Caco-2 (cell line): ENCODE results near the gene EXOC6. TPM values are rescaled to one million over a fixed set of nuclear protein-coding genes. Genes with fewer than 3 reads are reported as not detected.

Experiments used
- BruUV-seq: library from RNA; stranded (reverse); fragments of 400-500 nt; replicated peaks from 2 replicates; lab custom pipeline; 2021; lab: Mats Ljungman, UMichigan
- CTCF ChIA-PET: fragments of 300-600 bp; sonication (Branson Sonifier 250); formaldehyde crosslinking; loops from one replicate; lab custom pipeline; 2022; ENCODE audit warnings: antibody characterized with exemption; lab: Charles Lee
- POLR2A ChIA-PET: fragments of 300-600 bp; sonication (Branson Sonifier 250); formaldehyde crosslinking; loops from one replicate; lab custom pipeline; 2022; ENCODE audit warnings: antibody characterized with exemption; lab: Charles Lee
- DNase-seq, 2 experiments: peaks; one replicate each; pipeline versions ENCODE4 v3.0.0 to v3.0.0-alpha.2; 2020 to 2022
- H3K27me3 ChIP-seq: replicated peaks from 2 replicates; pipeline ENCODE4 v1.6.0; 2011; ENCODE audit warnings: low read length; ENCODE audit not compliant: control insufficient read depth, insufficient read depth
- H3K36me3 ChIP-seq: 2 replicates; pipeline ENCODE4 v1.5.1; 2011; ENCODE audit warnings: low read length; ENCODE audit not compliant: control insufficient read depth, insufficient read depth
- H3K4me1 ChIP-seq: fragments of 250-450 bp; sonication (Bioruptor Pico); 2 replicates; pipeline ENCODE4 v1.5.1; 2020; ENCODE audit warnings: mild to moderate bottlenecking
- H3K4me3 ChIP-seq: 2 replicates; pipeline ENCODE4 v1.5.1; 2011; ENCODE audit warnings: low read depth, mild to moderate bottlenecking, control low read depth, low read length
- H3K9me3 ChIP-seq: fragments of 250-450 bp; sonication (Bioruptor Pico); 2 replicates; pipeline ENCODE4 v1.5.1; 2020; ENCODE audit warnings: mild to moderate bottlenecking, moderate library complexity
- H3K27ac Mint-ChIP-seq: one replicate; pipeline ENCODE4 v1.8.0; 2022; ENCODE audit warnings: mixed read lengths; ENCODE audit not compliant: unreplicated experiment
- H3K27me3 Mint-ChIP-seq: one replicate; pipeline ENCODE4 v1.8.0; 2022; ENCODE audit warnings: mixed read lengths; ENCODE audit not compliant: insufficient read depth, unreplicated experiment
- H3K36me3 Mint-ChIP-seq: one replicate; pipeline ENCODE4 v1.8.0; 2022; ENCODE audit warnings: mild to moderate bottlenecking, mixed read lengths; ENCODE audit not compliant: insufficient read depth, unreplicated experiment
- H3K4me1 Mint-ChIP-seq: one replicate; pipeline ENCODE4 v1.8.0; 2022; ENCODE audit warnings: low read depth, mixed read lengths; ENCODE audit not compliant: unreplicated experiment
- H3K4me3 Mint-ChIP-seq: one replicate; pipeline ENCODE4 v1.8.0; 2022; ENCODE audit warnings: mild to moderate bottlenecking, moderate library complexity, mixed read lengths; ENCODE audit not compliant: unreplicated experiment
- H3K9me3 Mint-ChIP-seq: one replicate; pipeline ENCODE4 v1.8.0; 2022; ENCODE audit warnings: mixed read lengths; ENCODE audit not compliant: unreplicated experiment
- intact Hi-C: fragments of 100-400 bp; cut with micrococcal nuclease; formaldehyde crosslinking; loops from one replicate; pipeline ENCODE4 v1.10.0; 2022; ENCODE audit not compliant: unreplicated experiment
- total RNA-seq: library from RNA; stranded (reverse); gene quantifications from 2 replicates; pipeline ENCODE4 v1.2.3, GENCODE V29; 2022
- TF ChIP-seq, protein P1 (sequence below), 2 experiments: fragments of 200-600 bp in 1 of 2; IDR thresholded peaks; 1 replicate in 1 of 2; 2 replicates in 1 of 2; pipeline versions ENCODE4 v1.5.1 to v1.8.0; 2011 to 2022; ENCODE audit warnings: antibody characterized with exemption in 1 of 2, control low read depth in 1 of 2, inconsistent platforms in 1 of 2, low read depth in 1 of 2, low read length in 1 of 2, mild to moderate bottlenecking in 1 of 2, moderate library complexity in 1 of 2; ENCODE audit not compliant: insufficient read depth in 1 of 2, severe bottlenecking in 1 of 2, unreplicated experiment in 1 of 2

Gene EXOC6
- total RNA-seq, 1 experiment from 2014 or later = 12.5 TPM

DNA sequence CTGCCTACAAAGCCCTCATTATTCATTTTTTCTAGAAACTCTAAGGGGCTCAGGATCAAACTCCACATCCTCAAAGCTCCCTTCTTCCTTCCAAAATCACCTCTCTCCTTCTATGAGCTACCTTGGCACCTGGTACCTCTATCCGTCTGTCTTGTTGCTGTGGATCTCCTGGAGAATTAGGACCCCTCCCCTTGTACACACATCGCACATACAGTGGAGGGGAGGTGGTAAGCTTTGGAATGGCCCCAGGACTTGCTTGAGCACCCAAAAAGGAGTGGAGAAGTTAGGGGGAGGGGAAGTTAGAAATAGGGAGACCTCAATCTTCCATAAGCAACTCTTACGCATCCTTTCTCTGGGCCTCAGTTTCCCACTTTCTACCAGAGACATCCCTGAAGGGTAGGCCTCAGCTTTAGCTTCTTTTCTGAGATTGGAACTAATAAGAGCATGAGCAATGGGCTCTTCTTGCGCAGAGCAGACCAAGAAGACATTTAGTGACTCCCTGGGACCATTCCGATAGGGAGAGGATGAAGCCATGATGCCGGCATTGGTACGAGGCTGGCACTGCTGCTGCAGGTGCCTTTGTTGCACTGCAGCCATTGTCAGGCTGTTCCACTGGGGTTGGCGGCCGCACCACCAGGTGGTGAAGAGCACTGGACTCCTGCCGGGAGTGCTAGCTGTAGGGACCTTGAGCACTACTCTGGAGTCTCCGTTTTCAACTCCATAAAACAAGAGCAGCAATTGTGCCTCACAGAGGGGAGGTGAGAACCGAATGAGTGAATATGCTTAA lies 216.7 kb downstream of the EXOC6 start:
- BruUV-seq = no TSS peak
- intact Hi-C loops = loop anchor here (5.0 kb wide), 1 partner anchor 58 kb away; no protein-coding TSS in a partner anchor
- H3K27me3 ChIP-seq = peaks cover 3% of the 10 kb centered on the region; the same call in 1 of the 2 replicates
- POLR2A ChIA-PET = interaction anchor here (0.6 kb wide), 1 partner anchor 118 kb away, joined by 3 read pairs; no protein-coding TSS in a partner anchor
- CTCF ChIA-PET = interaction anchor here (1.4 kb wide), 1 partner anchor 30 kb away, joined by 4 read pairs; no protein-coding TSS in a partner anchor
- no peaks in the 10 kb centered on the region for H3K36me3 ChIP-seq
- no peak overlapping the region for H3K4me3 ChIP-seq
- 0 out of 2 replicates have a peak, but pooled peaks cover 3% of the 10 kb centered on the region for H3K4me1 ChIP-seq
- TF ChIP-seq, protein P1, sequence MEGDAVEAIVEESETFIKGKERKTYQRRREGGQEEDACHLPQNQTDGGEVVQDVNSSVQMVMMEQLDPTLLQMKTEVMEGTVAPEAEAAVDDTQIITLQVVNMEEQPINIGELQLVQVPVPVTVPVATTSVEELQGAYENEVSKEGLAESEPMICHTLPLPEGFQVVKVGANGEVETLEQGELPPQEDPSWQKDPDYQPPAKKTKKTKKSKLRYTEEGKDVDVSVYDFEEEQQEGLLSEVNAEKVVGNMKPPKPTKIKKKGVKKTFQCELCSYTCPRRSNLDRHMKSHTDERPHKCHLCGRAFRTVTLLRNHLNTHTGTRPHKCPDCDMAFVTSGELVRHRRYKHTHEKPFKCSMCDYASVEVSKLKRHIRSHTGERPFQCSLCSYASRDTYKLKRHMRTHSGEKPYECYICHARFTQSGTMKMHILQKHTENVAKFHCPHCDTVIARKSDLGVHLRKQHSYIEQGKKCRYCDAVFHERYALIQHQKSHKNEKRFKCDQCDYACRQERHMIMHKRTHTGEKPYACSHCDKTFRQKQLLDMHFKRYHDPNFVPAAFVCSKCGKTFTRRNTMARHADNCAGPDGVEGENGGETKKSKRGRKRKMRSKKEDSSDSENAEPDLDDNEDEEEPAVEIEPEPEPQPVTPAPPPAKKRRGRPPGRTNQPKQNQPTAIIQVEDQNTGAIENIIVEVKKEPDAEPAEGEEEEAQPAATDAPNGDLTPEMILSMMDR (IDR thresholded peaks at IDR 0.05; ENCODE audit: insufficient read depth in 1 of 2, low read depth in 1 of 2, low read length in 1 of 2, severe bottlenecking in 1 of 2, unreplicated experiment in 1 of 2) = no peak
- peaks cover 14% of the 10 kb centered on the region for H3K27me3 Mint-ChIP-seq
- no peaks in the 10 kb centered on the region for H3K9me3 Mint-ChIP-seq
- DNase-seq = no peak
- no peaks in the 10 kb centered on the region for H3K9me3 ChIP-seq
- peaks cover 7% of the 10 kb centered on the region for H3K36me3 Mint-ChIP-seq
- H3K4me1 Mint-ChIP-seq = no peaks in the 10 kb centered on the region
- H3K4me3 Mint-ChIP-seq = peak overlapping the region; percentile 51
- no peak overlapping the region for H3K27ac Mint-ChIP-seq

DNA sequence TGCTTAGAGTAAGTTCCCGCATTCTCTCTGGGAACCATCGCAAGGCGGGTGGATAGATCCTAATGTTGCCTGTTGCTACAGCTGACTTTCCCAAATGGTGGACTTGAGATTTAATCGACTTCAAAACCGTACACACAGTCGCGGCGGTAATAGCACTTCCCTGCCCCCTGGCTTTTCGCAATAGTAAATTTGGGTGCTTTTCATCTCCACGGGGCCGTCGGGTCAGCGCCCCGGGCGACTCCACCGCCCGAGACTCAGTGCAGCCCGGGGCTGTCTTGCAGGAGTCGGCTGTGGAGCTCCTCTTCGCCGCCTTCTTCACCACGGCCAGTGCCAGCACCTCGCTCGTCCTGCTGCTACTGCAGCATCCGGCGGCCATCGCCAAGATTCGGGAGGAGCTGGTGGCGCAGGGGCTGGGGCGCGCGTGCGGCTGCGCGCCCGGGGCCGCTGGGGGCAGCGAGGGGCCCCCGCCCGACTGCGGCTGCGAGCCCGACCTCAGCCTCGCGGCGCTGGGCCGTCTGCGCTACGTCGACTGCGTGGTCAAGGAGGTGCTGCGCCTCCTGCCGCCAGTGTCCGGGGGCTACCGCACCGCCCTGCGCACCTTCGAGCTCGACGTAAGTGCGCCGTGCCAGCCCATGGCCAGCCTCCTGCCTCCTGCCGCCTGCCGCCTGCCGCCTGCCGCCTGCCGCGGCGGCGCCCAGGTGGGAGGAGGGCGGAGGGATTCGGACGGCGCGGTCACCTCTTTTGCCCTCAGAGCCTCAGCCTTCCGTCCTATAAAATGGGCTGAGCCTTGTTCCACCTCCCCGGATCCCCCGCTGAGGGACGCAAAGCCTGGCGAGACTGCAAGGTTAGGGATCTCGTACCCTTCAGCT lies 217.6 kb downstream of the EXOC6 start:
- TF ChIP-seq, protein P1 (IDR thresholded peaks at IDR 0.05; ENCODE audit: insufficient read depth in 1 of 2, low read depth in 1 of 2, low read length in 1 of 2, severe bottlenecking in 1 of 2, unreplicated experiment in 1 of 2) = no peak
- Mint-ChIP-seq H3K27me3 (peaks cover 14% of the 10 kb centered on the region), H3K27ac (no peak overlapping the region), H3K4me1 (no peaks in the 10 kb centered on the region), H3K36me3 (peaks cover 6% of the 10 kb centered on the region), H3K4me3 (peak overlapping the region; percentile 51), H3K9me3 (no peaks in the 10 kb centered on the region)
- BruUV-seq = no TSS peak
- ChIA-PET CTCF (interaction anchor here (1.4 kb wide), 1 partner anchor 31 kb away, joined by 4 read pairs; no protein-coding TSS in a partner anchor), POLR2A (interaction anchor here (0.6 kb wide), 1 partner anchor 119 kb away, joined by 3 read pairs; no protein-coding TSS in a partner anchor)
- H3K36me3 ChIP-seq = no peaks in the 10 kb centered on the region
- no peaks in the 10 kb centered on the region for H3K9me3 ChIP-seq
- 0 out of 2 replicates have a peak, but pooled peaks cover 3% of the 10 kb centered on the region for H3K4me1 ChIP-seq
- peak in 1 of 2 experiments; percentile 50 for DNase-seq
- intact Hi-C loops = loop anchor here (5.0 kb wide), 1 partner anchor 59 kb away; no protein-coding TSS in a partner anchor
- peaks cover 3% of the 10 kb centered on the region; the same call in 1 of the 2 replicates for H3K27me3 ChIP-seq
- peak overlapping the region; percentile 35 for H3K4me3 ChIP-seq

DNA sequence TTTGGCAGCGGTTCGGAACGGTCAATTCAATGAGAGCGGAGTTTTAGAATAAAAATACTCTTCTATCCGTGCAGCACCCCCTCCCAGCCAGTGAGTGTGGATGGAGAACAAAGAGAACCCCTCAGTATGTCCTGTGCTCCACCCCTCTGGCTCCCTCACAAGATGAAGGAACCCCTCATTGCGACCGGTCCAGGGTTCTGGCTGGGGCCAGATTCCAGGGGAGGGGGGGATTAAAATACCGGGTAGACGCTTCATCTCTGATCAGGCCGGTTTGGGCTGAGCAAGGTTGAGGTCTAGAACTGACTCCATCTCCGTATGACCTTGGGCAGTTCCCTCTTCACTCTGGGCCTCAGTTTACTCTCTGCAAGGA lies 218.2 kb downstream of the EXOC6 start:
- BruUV-seq = no TSS peak
- peaks cover 6% of the 10 kb centered on the region for H3K36me3 Mint-ChIP-seq
- 0 out of 2 replicates have a peak, but pooled peaks cover 3% of the 10 kb centered on the region for H3K4me1 ChIP-seq
- CTCF ChIA-PET = no interaction called here
- no peak overlapping the region for H3K4me3 ChIP-seq
- H3K4me1 Mint-ChIP-seq = no peaks in the 10 kb centered on the region
- no peaks in the 10 kb centered on the region for H3K9me3 ChIP-seq
- peaks cover 14% of the 10 kb centered on the region for H3K27me3 Mint-ChIP-seq
- POLR2A ChIA-PET = no interaction called here
- no peak for DNase-seq
- peak overlapping the region; percentile 5 for H3K4me3 Mint-ChIP-seq
- peaks cover 3% of the 10 kb centered on the region; the same call in 1 of the 2 replicates for H3K27me3 ChIP-seq
- no peak overlapping the region for H3K27ac Mint-ChIP-seq
- no peaks in the 10 kb centered on the region for H3K36me3 ChIP-seq
- TF ChIP-seq, protein P1 (IDR thresholded peaks at IDR 0.05; ENCODE audit: insufficient read depth in 1 of 2, low read depth in 1 of 2, low read length in 1 of 2, severe bottlenecking in 1 of 2, unreplicated experiment in 1 of 2) = no peak
- intact Hi-C loops = loop anchor here (5.0 kb wide), 1 partner anchor 59 kb away; no protein-coding TSS in a partner anchor
- H3K9me3 Mint-ChIP-seq = no peaks in the 10 kb centered on the region
